GM12874 (cell line): Measurements from ENCODE around the gene SLC15A3.
A peak's percentile ranks its signal among the peaks of the same experiment; 100 is the strongest.

ENCODE experiments used
- CTCF ChIP-seq: IDR thresholded peaks from 2 replicates; pipeline ENCODE4 v1.5.1; 2011; ENCODE audit warnings: low read depth, mild to moderate bottlenecking, control low read depth, low read length, moderate library complexity; ENCODE audit not compliant: insufficient read depth

SLC15A3 gene

GRCh38 chr11:60900673-60901404 is 51.1 kb downstream of the SLC15A3 start:
- TF ChIP-seq CTCF = no peak

GRCh38 chr11:60899977-60900376 is 52.0 kb downstream of the SLC15A3 start:
- TF ChIP-seq CTCF = no peak

GRCh38 chr11:60899046-60899936 is 52.7 kb downstream of the SLC15A3 start:
- TF ChIP-seq CTCF = peak; percentile 89

GRCh38 chr11:60897496-60897895 is 54.5 kb downstream of the SLC15A3 start:
- no peak for TF ChIP-seq CTCF

GRCh38 chr11:60895687-60896086 is 56.3 kb downstream of the SLC15A3 start:
- no peak for TF ChIP-seq CTCF

GRCh38 chr11:60891103-60891741 is 60.8 kb downstream of the SLC15A3 start:
- TF ChIP-seq CTCF = no peak

GRCh38 chr11:60890696-60891095 is 61.3 kb downstream of the SLC15A3 start:
- TF ChIP-seq CTCF = no peak
